ENCODE measurements around the gene ATP6V1E1.
"Not testable (repeated sequence)": the region's sequence is repeated elsewhere in the genome, so short reads cannot be mapped to it uniquely, and the experiment has no call there.

Gene ATP6V1E1

GRCh38 chr22:17583151-17583550, 45.4 kb downstream of the ATP6V1E1 start:
- FAIRE-seq (no peak), DNase-seq (ENCODE audit: insufficient read length, low spot score) (no peak)

GRCh38 chr22:17581631-17582030, 46.9 kb downstream of the ATP6V1E1 start:
- FAIRE-seq = no peak
- DNase-seq (ENCODE audit: insufficient read length, low spot score) = no peak

GRCh38 chr22:17581056-17581455, 47.5 kb downstream of the ATP6V1E1 start:
- DNase-seq (ENCODE audit: insufficient read length, low spot score) = no peak
- no peak for FAIRE-seq

- FAIRE-seq (no peak), DNase-seq (ENCODE audit: insufficient read length, low spot score) (no peak)
Observed at GRCh38 chr22:17580441-17581031, 48.0 kb downstream of the ATP6V1E1 start.

GRCh38 chr22:17579535-17579981, 49.0 kb downstream of the ATP6V1E1 start:
- no peak for FAIRE-seq
- DNase-seq (ENCODE audit: insufficient read length, low spot score) = no peak

- DNase-seq (ENCODE audit: insufficient read length, low spot score) (no peak), FAIRE-seq (no peak)
Observed at GRCh38 chr22:17578136-17578754, 50.3 kb downstream of the ATP6V1E1 start.

GRCh38 chr22:17576470-17576869, 52.1 kb downstream of the ATP6V1E1 start:
- no peak for DNase-seq (ENCODE audit: insufficient read length, low spot score)
- no peak for FAIRE-seq

GRCh38 chr22:17575681-17576080, 52.9 kb downstream of the ATP6V1E1 start:
- DNase-seq (ENCODE audit: insufficient read length, low spot score) = no peak
- FAIRE-seq = no peak

GRCh38 chr22:17575151-17575550, 53.4 kb downstream of the ATP6V1E1 start:
- DNase-seq (ENCODE audit: insufficient read length, low spot score) = no peak
- FAIRE-seq = no peak

- DNase-seq (ENCODE audit: insufficient read length, low spot score) (no peak), FAIRE-seq (no peak)
Observed at GRCh38 chr22:17570851-17571631, 57.5 kb downstream of the ATP6V1E1 start.

GRCh38 chr22:17569971-17570511, 58.5 kb downstream of the ATP6V1E1 start:
- FAIRE-seq (no peak), DNase-seq (ENCODE audit: insufficient read length, low spot score) (no peak)

- FAIRE-seq = no peak
Observed at GRCh38 chr22:17566776-17567175, 61.8 kb downstream of the ATP6V1E1 start.

GRCh38 chr22:17566016-17566687, 62.4 kb downstream of the ATP6V1E1 start:
- not testable (repeated sequence) for DNase-seq (ENCODE audit: insufficient read length, low spot score); FAIRE-seq

More at GRCh38 chr22:17566776-17567175, 61.8 kb downstream of the ATP6V1E1 start:
- DNase-seq (ENCODE audit: insufficient read length, low spot score) = no peak

GRCh38 chr22:17563936-17564391, 64.6 kb downstream of the ATP6V1E1 start:
- DNase-seq (ENCODE audit: insufficient read length, low spot score) = no peak

GRCh38 chr22:17562906-17563870, 65.4 kb downstream of the ATP6V1E1 start, which contains the start of gene SLC25A18:
Gene SLC25A18 (plus strand): TSS chr22:17563498. CDS start chr22:17579945, 16,447 bp downstream.
- DNase-seq (ENCODE audit: insufficient read length, low spot score) = no peak
- no peak for FAIRE-seq

More at GRCh38 chr22:17563936-17564391, 64.6 kb downstream of the ATP6V1E1 start:
- FAIRE-seq = no peak

- FAIRE-seq (no peak), DNase-seq (ENCODE audit: insufficient read length, low spot score) (no peak)
Observed at GRCh38 chr22:17559188-17559587, 69.4 kb downstream of the ATP6V1E1 start.

GRCh38 chr22:17554814-17555213, 73.7 kb downstream of the ATP6V1E1 start:
- DNase-seq (ENCODE audit: insufficient read length, low spot score) = no peak
- no peak for FAIRE-seq

GRCh38 chr22:17552737-17553136, 75.8 kb downstream of the ATP6V1E1 start:
- FAIRE-seq = no peak
- DNase-seq (ENCODE audit: insufficient read length, low spot score) = no peak

GRCh38 chr22:17549655-17550054, 78.9 kb downstream of the ATP6V1E1 start:
- DNase-seq (ENCODE audit: insufficient read length, low spot score) (no peak), FAIRE-seq (no peak)

Data from GM19239 (cell line).